ENCODE data around the gene CALY.

CALY gene

GRCh38 chr10:133375357-133376115, 38.8 kb upstream of the CALY start:
- peaks cover 32% of the 10 kb centered on the region for H3K4me1 ChIP-seq (ENCODE audit: control insufficient read depth, insufficient read depth, low read depth, low read length)
- H3K4ac ChIP-seq (ENCODE audit: low read depth in 1 of 2, low read length in 2 of 2): no peak overlapping the region
- H3K27me3 ChIP-seq (ENCODE audit: control insufficient read depth in 1 of 2, insufficient read depth in 1 of 2, low read length in 2 of 2): no peaks in the 10 kb centered on the region
- H4K91ac ChIP-seq (ENCODE audit: low read length): peak overlapping the region; percentile 22
- no peak for DNase-seq
- H2BK12ac ChIP-seq (ENCODE audit: low read length in 2 of 2): no peak overlapping the region
- H3K23ac ChIP-seq (ENCODE audit: low read length in 2 of 2): no peak overlapping the region
- no peak overlapping the region for H2AFZ ChIP-seq (ENCODE audit: low read depth, low read length)
- WGBS: 83% methylated on average over 11 of the region's 12 CpGs
- no peak overlapping the region for H2BK15ac ChIP-seq (ENCODE audit: low read depth, poor library complexity, severe bottlenecking)
- peaks cover 20% of the 10 kb centered on the region for H3K79me1 ChIP-seq (replicated peaks; ENCODE audit: low read length, poor library complexity, severe bottlenecking)
- H4K8ac ChIP-seq (ENCODE audit: low read length): no peak overlapping the region
- no peak overlapping the region for H2AK5ac ChIP-seq (ENCODE audit: low read length, severe bottlenecking)
- H3K14ac ChIP-seq (ENCODE audit: low read length in 2 of 2): no peak overlapping the region
- no peak overlapping the region for H3K4me2 ChIP-seq (ENCODE audit: low read length, poor library complexity, severe bottlenecking)
- no peak overlapping the region for H3K27ac ChIP-seq (ENCODE audit: low read length, poor library complexity, severe bottlenecking)
- H3K18ac ChIP-seq (ENCODE audit: low read depth in 1 of 2, low read length in 2 of 2): no peak overlapping the region
- no peak overlapping the region for H2BK120ac ChIP-seq (ENCODE audit: low read depth, low read length)
- H2BK5ac ChIP-seq (ENCODE audit: low read depth, low read length, poor library complexity, severe bottlenecking): no peak overlapping the region
- H3K9ac ChIP-seq (ENCODE audit: low read length): no peak overlapping the region
- no peaks in the 10 kb centered on the region for H3K9me3 ChIP-seq (ENCODE audit: control insufficient read depth, low read length)
- no peak overlapping the region for H3K4me3 ChIP-seq (ENCODE audit: insufficient read depth in 1 of 2, low read depth in 1 of 2, low read length in 2 of 2)
- peaks cover 5 to 12% of the 10 kb centered on the region in 2 experiments for H3K36me3 ChIP-seq (ENCODE audit: control insufficient read depth in 1 of 2, insufficient read depth in 2 of 2, low read depth in 1 of 2, low read length in 2 of 2)

GRCh38 chr10:133373174-133374090, 36.7 kb upstream of the CALY start, which contains the start of gene ECHS1:
ECHS1 (minus strand) TSS chr10:133373354; CDS start chr10:133373333, 21 bp downstream.
- Histone ChIP-seq H3K18ac (ENCODE audit: low read depth in 1 of 2, low read length in 2 of 2) (peak within 1 kb of the TSS; percentile 85 to 92), H3K9ac (ENCODE audit: low read length) (peak within 1 kb of the TSS; percentile 82), H3K27me3 (ENCODE audit: control insufficient read depth in 1 of 2, insufficient read depth in 1 of 2, low read length in 2 of 2) (no peaks in the 10 kb centered on the region), H4K8ac (ENCODE audit: low read length) (peak within 1 kb of the TSS; percentile 88), H3K27ac (ENCODE audit: low read length, poor library complexity, severe bottlenecking) (no peak within 1 kb of the TSS), H3K4me3 (ENCODE audit: insufficient read depth in 1 of 2, low read depth in 1 of 2, low read length in 2 of 2) (peak within 1 kb of the TSS; percentile 83 to 98), H2BK5ac (ENCODE audit: low read depth, low read length, poor library complexity, severe bottlenecking) (no peak within 1 kb of the TSS), H3K23ac (ENCODE audit: low read length in 2 of 2) (peak within 1 kb of the TSS in 1 of 2 experiments; percentile 57), H4K91ac (ENCODE audit: low read length) (peak within 1 kb of the TSS; percentile 83), H3K4me1 (ENCODE audit: control insufficient read depth, insufficient read depth, low read depth, low read length) (peaks cover 23% of the 10 kb centered on the region), H3K9me3 (ENCODE audit: control insufficient read depth, low read length) (no peaks in the 10 kb centered on the region), H3K4me2 (ENCODE audit: low read length, poor library complexity, severe bottlenecking) (peak within 1 kb of the TSS; percentile 68), H2AK5ac (ENCODE audit: low read length, severe bottlenecking) (no peak within 1 kb of the TSS), H2AFZ (ENCODE audit: low read depth, low read length) (peak within 1 kb of the TSS; percentile 91), H3K36me3 (ENCODE audit: control insufficient read depth in 1 of 2, insufficient read depth in 2 of 2, low read depth in 1 of 2, low read length in 2 of 2) (peaks cover 26 to 33% of the 10 kb centered on the region in 2 experiments), H2BK120ac (ENCODE audit: low read depth, low read length) (peak within 1 kb of the TSS; percentile 91), H3K14ac (ENCODE audit: low read length in 2 of 2) (peak within 1 kb of the TSS in 1 of 2 experiments; percentile 94), H2BK15ac (ENCODE audit: low read depth, poor library complexity, severe bottlenecking) (peak within 1 kb of the TSS; percentile 76), H2BK12ac (ENCODE audit: low read length in 2 of 2) (peak within 1 kb of the TSS in 1 of 2 experiments; percentile 75), H3K79me1 (replicated peaks; ENCODE audit: low read length, poor library complexity, severe bottlenecking) (peaks cover 25% of the 10 kb centered on the region), H3K4ac (ENCODE audit: low read depth in 1 of 2, low read length in 2 of 2) (peak within 1 kb of the TSS in 1 of 2 experiments; percentile 65)
- DNase-seq: peak; percentile 92
- 10% methylated on average over 44 of the region's 89 CpGs for whole genome bisulfite sequencing

GRCh38 chr10:133372507-133372906, 35.8 kb upstream of the CALY start:
- peak overlapping the region; percentile 73 to 98 for H3K4me3 ChIP-seq (ENCODE audit: insufficient read depth in 1 of 2, low read depth in 1 of 2, low read length in 2 of 2)
- H3K14ac ChIP-seq (ENCODE audit: low read length in 2 of 2): no peak overlapping the region

More at GRCh38 chr10:133372507-133372906, 35.8 kb upstream of the CALY start:
- Histone ChIP-seq H4K8ac (ENCODE audit: low read length) (no peak overlapping the region), H4K91ac (ENCODE audit: low read length) (no peak overlapping the region), H2BK120ac (ENCODE audit: low read depth, low read length) (no peak overlapping the region), H3K23ac (ENCODE audit: low read length in 2 of 2) (no peak overlapping the region), H2BK15ac (ENCODE audit: low read depth, poor library complexity, severe bottlenecking) (peak overlapping the region; percentile 63), H2AK5ac (ENCODE audit: low read length, severe bottlenecking) (no peak overlapping the region), H3K9me3 (ENCODE audit: control insufficient read depth, low read length) (no peaks in the 10 kb centered on the region), H3K27me3 (ENCODE audit: control insufficient read depth in 1 of 2, insufficient read depth in 1 of 2, low read length in 2 of 2) (no peaks in the 10 kb centered on the region), H3K9ac (ENCODE audit: low read length) (peak overlapping the region; percentile 38), H3K79me1 (replicated peaks; ENCODE audit: low read length, poor library complexity, severe bottlenecking) (peaks cover 30% of the 10 kb centered on the region), H3K4me1 (ENCODE audit: control insufficient read depth, insufficient read depth, low read depth, low read length) (peaks cover 18% of the 10 kb centered on the region), H3K18ac (ENCODE audit: low read depth in 1 of 2, low read length in 2 of 2) (no peak overlapping the region), H3K27ac (ENCODE audit: low read length, poor library complexity, severe bottlenecking) (no peak overlapping the region), H3K4me2 (ENCODE audit: low read length, poor library complexity, severe bottlenecking) (peak overlapping the region; percentile 68), H2BK12ac (ENCODE audit: low read length in 2 of 2) (no peak overlapping the region), H2BK5ac (ENCODE audit: low read depth, low read length, poor library complexity, severe bottlenecking) (no peak overlapping the region), H3K36me3 (ENCODE audit: control insufficient read depth in 1 of 2, insufficient read depth in 2 of 2, low read depth in 1 of 2, low read length in 2 of 2) (peaks cover 31 to 38% of the 10 kb centered on the region in 2 experiments), H3K4ac (ENCODE audit: low read depth in 1 of 2, low read length in 2 of 2) (no peak overlapping the region), H2AFZ (ENCODE audit: low read depth, low read length) (no peak overlapping the region)
- WGBS: 68% methylated on average over 14 of the region's 20 CpGs
- no peak for DNase-seq
